H9 (cell line): ENCODE measurements around the gene CRACDL. TPM values are rescaled to one million over a fixed set of nuclear protein-coding genes. Genes with fewer than 3 reads are reported as not detected.

Experiments used
- DNase-seq: peaks from one replicate; pipeline ENCODE4 v3.0.0-alpha.2; 2017
- H2AFZ ChIP-seq: one replicate; pipeline ENCODE4 v1.6.1; 2013; ENCODE audit warnings: mild to moderate bottlenecking, low read length, control low read depth, moderate library complexity
- H2AK5ac ChIP-seq: 2 replicates; pipeline ENCODE4 v1.6.1; 2013; ENCODE audit warnings: low read length, control low read depth, mixed read lengths; ENCODE audit not compliant: insufficient read length
- H2BK120ac ChIP-seq: one replicate; pipeline ENCODE4 v1.6.1; 2013; ENCODE audit warnings: low read depth, mild to moderate bottlenecking, low read length, control low read depth, inconsistent platforms; ENCODE audit not compliant: poor library complexity, severe bottlenecking
- H2BK12ac ChIP-seq: 2 replicates; pipeline ENCODE4 v1.6.1; 2013; ENCODE audit warnings: low read length, control low read depth, mixed read lengths, low read depth; ENCODE audit not compliant: insufficient read length
- H2BK15ac ChIP-seq: 2 replicates; pipeline ENCODE4 v1.6.1; 2013; ENCODE audit warnings: low read depth, low read length, control low read depth
- H2BK20ac ChIP-seq: one replicate; pipeline ENCODE4 v1.6.1; 2013; ENCODE audit warnings: low read depth, mild to moderate bottlenecking, low read length, control low read depth, inconsistent platforms; ENCODE audit not compliant: poor library complexity, severe bottlenecking
- H2BK5ac ChIP-seq: 2 replicates; pipeline ENCODE4 v1.6.1; 2013; ENCODE audit warnings: low read length, control low read depth, mixed read lengths; ENCODE audit not compliant: insufficient read length
- H3K14ac ChIP-seq: 2 replicates; pipeline ENCODE4 v1.6.1; 2013; ENCODE audit warnings: low read length, control low read depth; ENCODE audit not compliant: insufficient read depth
- H3K18ac ChIP-seq: 2 replicates; pipeline ENCODE4 v1.6.1; 2013; ENCODE audit warnings: low read depth, mild to moderate bottlenecking, mixed read lengths, low read length, control low read depth; ENCODE audit not compliant: insufficient read length
- H3K23ac ChIP-seq: 2 replicates; pipeline ENCODE4 v1.6.1; 2013; ENCODE audit warnings: low read length, control low read depth, mixed read lengths, low read depth; ENCODE audit not compliant: insufficient read length
- H3K23me2 ChIP-seq: 2 replicates; pipeline ENCODE4 v1.6.1; 2013; ENCODE audit warnings: low read depth, mild to moderate bottlenecking, mixed read lengths, low read length, control low read depth; ENCODE audit not compliant: insufficient read length, poor library complexity, severe bottlenecking
- H3K27ac ChIP-seq: 2 replicates; pipeline ENCODE4 v1.5.1; 2013; ENCODE audit warnings: low read length, control low read depth, mixed read lengths, low read depth; ENCODE audit not compliant: insufficient read length
- H3K27me3 ChIP-seq: 2 replicates; pipeline ENCODE4 v1.6.1; 2013; ENCODE audit warnings: low read length, control low read depth, inconsistent platforms; ENCODE audit not compliant: insufficient read depth
- H3K4ac ChIP-seq: 2 replicates; pipeline ENCODE4 v1.6.1; 2013; ENCODE audit warnings: low read depth, mild to moderate bottlenecking, control low read depth, inconsistent platforms, low read length, moderate library complexity
- H3K4me1 ChIP-seq: 2 replicates; pipeline ENCODE4 v1.6.1; 2013; ENCODE audit warnings: low read length, control low read depth, inconsistent platforms; ENCODE audit not compliant: insufficient read depth
- H3K4me2 ChIP-seq: 2 replicates; pipeline ENCODE4 v1.6.1; 2013; ENCODE audit warnings: low read length, control low read depth, mixed read lengths; ENCODE audit not compliant: insufficient read length, insufficient read depth
- H3K56ac ChIP-seq: 2 replicates; pipeline ENCODE4 v1.6.1; 2013; ENCODE audit warnings: low read depth, mild to moderate bottlenecking, mixed read lengths, low read length, control low read depth; ENCODE audit not compliant: insufficient read length
- H3K79me1 ChIP-seq: 2 replicates; pipeline ENCODE4 v1.6.1; 2013; ENCODE audit warnings: low read depth, mild to moderate bottlenecking, moderate library complexity, low read length, control low read depth, inconsistent platforms; ENCODE audit not compliant: insufficient read depth, poor library complexity, severe bottlenecking
- H3K79me2 ChIP-seq: 2 replicates; pipeline ENCODE4 v1.6.1; 2013; ENCODE audit warnings: low read length, control low read depth, inconsistent platforms; ENCODE audit not compliant: insufficient read depth
- H3K9ac ChIP-seq: 2 replicates; pipeline ENCODE4 v1.6.1; 2013; ENCODE audit warnings: low read length, control low read depth, mixed read lengths; ENCODE audit not compliant: insufficient read length; ENCODE audit errors: extremely low read depth
- H3K9me3 ChIP-seq: one replicate; pipeline ENCODE4 v1.6.1; 2013; ENCODE audit warnings: low read depth, low read length, inconsistent platforms; ENCODE audit not compliant: control insufficient read depth
- H3T11ph ChIP-seq: one replicate; pipeline ENCODE4 v1.6.1; 2013; ENCODE audit warnings: mild to moderate bottlenecking, low read length, control low read depth, inconsistent platforms
- H4K20me1 ChIP-seq: one replicate; pipeline ENCODE4 v1.6.1; 2013; ENCODE audit not compliant: control insufficient read depth, insufficient read length, insufficient read depth
- H4K5ac ChIP-seq: 2 replicates; pipeline ENCODE4 v1.6.1; 2013; ENCODE audit warnings: low read depth, mild to moderate bottlenecking, mixed read lengths, low read length, control low read depth; ENCODE audit not compliant: insufficient read length
- H4K8ac ChIP-seq: replicated peaks from 2 replicates; pipeline ENCODE4 v1.6.1; 2013; ENCODE audit warnings: low read length, control low read depth, mixed read lengths, low read depth; ENCODE audit not compliant: insufficient read length
- H4K91ac ChIP-seq: 2 replicates; pipeline ENCODE4 v1.6.1; 2013; ENCODE audit warnings: low read depth, mild to moderate bottlenecking, moderate library complexity, mixed read lengths, low read length, control low read depth; ENCODE audit not compliant: insufficient read length
- H3K27ac Mint-ChIP-seq, 3 experiments: 2 replicates in 2 of 3; 3 replicates in 1 of 3; pipeline ENCODE4 v1.8.0; 2020 to 2021; ENCODE audit warnings: mixed read lengths in 3 of 3, mild to moderate bottlenecking in 1 of 3, moderate library complexity in 1 of 3
- H3K27me3 Mint-ChIP-seq: 2 replicates; pipeline ENCODE4 v1.8.0; 2021; ENCODE audit warnings: low read depth, mild to moderate bottlenecking, moderate library complexity, mixed read lengths
- H3K36me3 Mint-ChIP-seq, 3 experiments: 2 replicates in 2 of 3; 3 replicates in 1 of 3; pipeline ENCODE4 v1.8.0; 2020 to 2021; ENCODE audit warnings: low read depth in 3 of 3, mixed read lengths in 3 of 3; ENCODE audit not compliant: insufficient read depth in 1 of 3
- H3K4me1 Mint-ChIP-seq, 2 experiments: 2 replicates each; pipeline ENCODE4 v1.8.0; 2020; ENCODE audit warnings: mixed read lengths in 2 of 2
- H3K4me3 Mint-ChIP-seq, 2 experiments: 2 replicates in 1 of 2; 3 replicates in 1 of 2; pipeline ENCODE4 v1.8.0; 2020 to 2021; ENCODE audit warnings: mild to moderate bottlenecking in 2 of 2, mixed read lengths in 2 of 2, moderate library complexity in 1 of 2
- H3K9me3 Mint-ChIP-seq, 2 experiments: 2 replicates in 1 of 2; 3 replicates in 1 of 2; pipeline ENCODE4 v1.8.0; 2020; ENCODE audit warnings: mild to moderate bottlenecking in 2 of 2, mixed read lengths in 2 of 2, moderate library complexity in 1 of 2
- total RNA-seq: library from RNA; stranded (reverse); gene quantifications from 2 replicates; pipeline ENCODE4 v1.2.1, GENCODE V29; 2021
- TF ChIP-seq, protein P1 (sequence below): fragments of 200-600 bp; sonication (generic); conservative IDR thresholded peaks from 3 replicates; pipeline ENCODE4 v1.8.0; 2021; ENCODE audit warnings: antibody characterized with exemption, mild to moderate bottlenecking

Gene CRACDL
- total RNA-seq, 1 experiment from 2014 or later: 0.48 TPM

- Histone ChIP-seq H3K4me2 (no peak overlapping the region), H2BK12ac (no peak overlapping the region), H3K18ac (no peak overlapping the region), H3K27ac (no peak overlapping the region), H4K5ac (no peak overlapping the region), H3K23ac (no peak overlapping the region), H3K9ac (no peak overlapping the region), H4K8ac (no peak overlapping the region), H3K79me1 (no peaks in the 10 kb centered on the region), H3K14ac (no peak overlapping the region), H3K4ac (no peak overlapping the region), H3K79me2 (no peaks in the 10 kb centered on the region), H2BK20ac (no peak overlapping the region), H2BK15ac (no peak overlapping the region), H3K9me3 (no peaks in the 10 kb centered on the region), H3K56ac (no peak overlapping the region), H4K20me1 (no peaks in the 10 kb centered on the region), H2BK120ac (no peak overlapping the region), H2BK5ac (no peak overlapping the region), H2AFZ (no peak overlapping the region), H3T11ph (no peak overlapping the region), H3K27me3 (no peaks in the 10 kb centered on the region), H4K91ac (no peak overlapping the region), H3K4me1 (no peaks in the 10 kb centered on the region), H3K23me2 (no peaks in the 10 kb centered on the region), H2AK5ac (no peak overlapping the region)
- Mint-ChIP-seq H3K36me3 (peaks cover 0 to 15% (median 1%) of the 10 kb centered on the region in 3 experiments; a peak in 4 of 7 replicates), H3K4me1 (peaks cover 5 to 7% of the 10 kb centered on the region in 2 experiments), H3K9me3 (peaks cover 15 to 17% of the 10 kb centered on the region in 2 experiments), H3K27me3 (no peaks in the 10 kb centered on the region), H3K4me3 (no peak overlapping the region), H3K27ac (no peak overlapping the region)
- no peak for DNase-seq
- TF ChIP-seq, protein P1, sequence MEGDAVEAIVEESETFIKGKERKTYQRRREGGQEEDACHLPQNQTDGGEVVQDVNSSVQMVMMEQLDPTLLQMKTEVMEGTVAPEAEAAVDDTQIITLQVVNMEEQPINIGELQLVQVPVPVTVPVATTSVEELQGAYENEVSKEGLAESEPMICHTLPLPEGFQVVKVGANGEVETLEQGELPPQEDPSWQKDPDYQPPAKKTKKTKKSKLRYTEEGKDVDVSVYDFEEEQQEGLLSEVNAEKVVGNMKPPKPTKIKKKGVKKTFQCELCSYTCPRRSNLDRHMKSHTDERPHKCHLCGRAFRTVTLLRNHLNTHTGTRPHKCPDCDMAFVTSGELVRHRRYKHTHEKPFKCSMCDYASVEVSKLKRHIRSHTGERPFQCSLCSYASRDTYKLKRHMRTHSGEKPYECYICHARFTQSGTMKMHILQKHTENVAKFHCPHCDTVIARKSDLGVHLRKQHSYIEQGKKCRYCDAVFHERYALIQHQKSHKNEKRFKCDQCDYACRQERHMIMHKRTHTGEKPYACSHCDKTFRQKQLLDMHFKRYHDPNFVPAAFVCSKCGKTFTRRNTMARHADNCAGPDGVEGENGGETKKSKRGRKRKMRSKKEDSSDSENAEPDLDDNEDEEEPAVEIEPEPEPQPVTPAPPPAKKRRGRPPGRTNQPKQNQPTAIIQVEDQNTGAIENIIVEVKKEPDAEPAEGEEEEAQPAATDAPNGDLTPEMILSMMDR: no peak
Measured at GRCh38 chr2:98782570-98782969, 153.5 kb downstream of the CRACDL start.
